ENCODE results near the gene LDHD.
"Not testable (repeated sequence)": the region's sequence is repeated elsewhere in the genome, so short reads cannot be mapped to it uniquely, and the experiment has no call there.

- not testable (repeated sequence) for TF ChIP-seq CTCF, POLR2A (IDR thresholded peaks at IDR 0.05)
These were observed 25.0 kb downstream of the LDHD start for GRCh38 chr16:75091619-75092018.
